GM19372 (cell line): Measurements from ENCODE around the gene RLN2.

Experiments used
- ATAC-seq: cut with Tn5 transposase; IDR thresholded peaks from one replicate; pipeline ENCODE4 v1.9.1; 2021; ENCODE audit warnings: mild to moderate bottlenecking, low read depth, moderate library complexity; ENCODE audit not compliant: unreplicated experiment

RLN2 gene

DNA sequence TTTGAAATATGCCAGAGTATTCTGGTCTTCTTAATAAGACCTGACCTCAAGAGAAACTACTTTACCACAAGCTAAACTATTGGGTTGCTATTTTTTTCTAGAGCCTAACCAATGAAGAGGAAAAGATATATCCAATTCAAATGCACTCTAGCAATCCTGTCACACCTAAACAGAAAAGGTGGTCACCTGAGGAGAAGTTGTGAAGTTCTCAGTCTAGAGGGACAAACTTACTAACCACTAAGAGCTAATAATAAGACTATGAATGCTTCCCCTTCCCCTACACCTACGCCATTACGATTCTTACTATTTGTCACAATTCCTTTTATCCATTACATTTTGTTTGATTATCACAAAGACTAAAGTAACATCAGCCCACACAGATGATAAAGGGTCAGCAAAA lies 29.7 kb downstream of the RLN2 start:
- peak; percentile 56 for ATAC-seq

DNA sequence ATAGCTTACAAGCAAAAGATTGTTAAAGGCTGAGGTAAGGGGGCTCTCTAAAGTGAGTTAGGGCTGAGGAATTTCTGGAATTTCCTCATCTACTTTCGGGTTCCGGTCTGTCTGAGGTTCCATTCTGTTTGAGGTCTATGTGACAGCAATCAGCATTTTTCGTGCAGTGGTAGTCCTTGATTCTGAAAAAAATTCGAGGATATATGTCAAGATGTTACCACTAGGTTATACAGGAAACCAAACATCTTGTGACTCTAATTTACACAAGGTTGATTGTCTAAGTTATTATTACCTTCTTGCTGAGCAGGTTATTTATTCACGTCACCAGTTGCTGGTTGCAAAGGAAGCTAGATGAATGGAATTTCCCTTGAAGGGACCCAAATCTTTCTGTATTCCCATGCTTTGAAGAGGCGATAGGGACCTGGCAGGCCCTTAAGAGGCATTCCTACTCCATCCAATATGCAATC lies 35.2 kb downstream of the RLN2 start:
- ATAC-seq, result no peak

DNA sequence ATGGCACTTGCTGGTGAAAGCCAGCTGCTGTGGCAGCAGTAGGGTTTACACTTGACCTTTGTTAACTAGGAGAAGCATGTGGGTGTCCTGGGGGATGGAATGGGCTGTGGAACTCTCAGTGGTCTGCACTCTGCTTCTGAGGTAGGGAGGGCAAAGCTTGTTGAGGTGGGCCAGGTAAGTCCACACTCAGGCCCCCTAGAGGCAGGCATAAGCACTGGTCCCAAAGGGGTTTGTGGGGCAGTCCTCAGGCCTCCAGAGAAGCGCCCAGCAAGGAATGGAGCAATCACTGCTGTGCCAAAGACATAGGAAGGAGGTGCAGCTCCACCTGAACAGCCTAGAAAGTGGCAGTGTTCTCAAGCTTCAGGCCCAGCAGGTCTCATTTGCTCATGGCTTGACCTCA lies 38.6 kb downstream of the RLN2 start:
- ATAC-seq, result no peak

DNA sequence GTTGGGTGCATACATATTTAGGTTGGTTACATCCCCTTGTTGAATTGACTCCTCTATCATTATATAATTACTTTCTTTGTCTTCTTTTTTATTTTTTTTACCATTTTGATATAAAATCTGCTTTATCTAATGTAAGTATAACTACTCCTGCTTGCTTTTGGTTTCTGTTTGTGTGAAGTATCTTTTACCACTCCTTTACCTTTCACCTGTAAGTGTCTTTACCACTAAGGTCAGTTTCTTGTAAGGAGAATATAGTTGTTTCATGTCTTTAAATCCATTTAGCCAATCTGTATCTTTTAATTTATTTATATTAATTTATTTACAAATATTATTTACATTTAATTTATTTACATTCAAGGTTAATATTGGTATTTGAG lies 40.3 kb downstream of the RLN2 start:
- no peak for ATAC-seq

DNA sequence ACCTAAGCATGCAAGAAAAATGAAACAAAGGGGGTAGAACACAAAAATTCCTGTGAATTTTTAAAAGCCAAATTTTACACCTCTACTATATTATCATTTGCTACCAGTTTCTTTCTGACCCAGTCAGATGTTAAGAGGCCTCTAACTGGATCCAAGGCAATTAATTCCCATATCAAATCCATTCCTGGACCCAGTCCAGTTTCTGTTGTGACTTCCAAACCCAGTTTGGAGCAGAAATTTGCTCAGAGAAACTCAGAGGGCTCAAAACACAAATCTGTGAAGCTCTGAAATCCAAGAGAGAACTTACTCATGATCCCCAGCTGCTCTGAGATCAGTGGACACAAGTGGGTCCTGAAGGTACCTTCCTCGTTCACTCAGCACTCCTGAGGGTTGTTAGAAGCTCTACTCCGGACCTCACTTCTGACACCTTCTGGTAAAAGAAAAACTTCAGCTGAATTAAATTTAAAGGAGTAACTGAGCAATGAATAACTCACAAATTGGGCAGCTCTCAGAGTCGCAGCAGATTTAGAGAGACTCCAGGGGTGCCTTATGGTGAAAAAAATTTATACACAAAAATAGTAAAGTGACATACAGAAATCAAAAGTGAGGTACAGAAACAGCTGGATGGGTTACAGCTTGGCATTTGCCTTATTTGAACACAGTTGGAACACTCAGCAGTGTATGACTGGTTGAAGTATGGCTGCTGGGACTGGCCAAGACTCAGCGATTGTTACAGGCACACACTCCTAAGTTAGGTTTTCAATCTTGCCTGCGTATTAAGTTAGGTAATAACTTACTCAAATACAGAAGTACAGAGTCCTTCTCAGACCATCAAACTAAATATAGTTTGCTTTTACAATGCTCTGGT lies 40.9 kb downstream of the RLN2 start:
- ATAC-seq, result no peak
